K562 (cell line): ENCODE results near the gene AMPD3. TPM values are rescaled to one million over a fixed set of nuclear protein-coding genes. Genes with fewer than 3 reads are reported as not detected.

Experiments used
- ATAC-seq: fragments of 200-7000 bp; cut with Tn5 transposase; 3 replicates; pipeline ENCODE4 v1.9.1; 2020; ENCODE audit warnings: moderate library complexity
- BruUV-seq: library from RNA; stranded (reverse); fragments of 400-500 nt; replicated peaks from 2 replicates; lab custom pipeline; 2021; lab: Mats Ljungman, UMichigan
- CTCF ChIA-PET: fragments of 300-600 bp; formaldehyde crosslinking; extraction: SDS; loops from one replicate; lab custom pipeline; 2021; ENCODE audit warnings: low intra/inter-chr PET ratio; lab: Yijun Ruan, JAX
- POLR2A ChIA-PET: fragments of 300-600, 350-650 bp; sonication (Branson Sonifier 250); formaldehyde crosslinking; extraction: SDS; loops from one replicate; lab custom pipeline; 2021; ENCODE audit warnings: antibody characterized with exemption, inconsistent platforms; lab: Yijun Ruan, JAX
- DNase-seq, 4 experiments: peaks; one replicate each; pipeline versions ENCODE4 v3.0.0 to v3.0.0-alpha.2; 2011 to 2018; ENCODE audit warnings: low spot score in 3 of 4, mixed read lengths in 3 of 4; ENCODE audit errors: extremely low read depth in 1 of 4
- FAIRE-seq: peaks from 2 replicates; lab custom pipeline; 2011; peaks lifted over from hg19 to GRCh38; lab: Jason Lieb, UNC
- H2AFZ ChIP-seq: 2 replicates; pipeline ENCODE4 v1.6.0; 2011; ENCODE audit warnings: low read depth, low read length, control low read depth, inconsistent platforms
- H3K27ac ChIP-seq: fragments of 200-600 bp; 3 replicates; pipeline ENCODE4 v1.8.0; 2011; ENCODE audit warnings: low read depth, mild to moderate bottlenecking, control low read depth, inconsistent platforms, low read length, moderate library complexity, mixed read lengths; ENCODE audit errors: extremely low read depth
- H3K27me3 ChIP-seq, 2 experiments: fragments of 300-600 bp in 1 of 2; 2 replicates in 1 of 2; 3 replicates in 1 of 2; pipeline versions ENCODE4 v1.6.0 to v1.8.0; 2011; ENCODE audit warnings: inconsistent platforms in 2 of 2, low read length in 2 of 2, mild to moderate bottlenecking in 1 of 2, mixed read lengths in 1 of 2, moderate library complexity in 1 of 2; ENCODE audit not compliant: control insufficient read depth in 2 of 2, insufficient read depth in 2 of 2
- H3K36me3 ChIP-seq: fragments of 300-600 bp; 3 replicates; pipeline ENCODE4 v1.8.0; 2011; ENCODE audit warnings: mild to moderate bottlenecking, low read length, inconsistent platforms; ENCODE audit not compliant: control insufficient read depth, insufficient read depth
- H3K4me1 ChIP-seq, 2 experiments: fragments of 200-600 bp in 1 of 2; replicated peaks in 1 of 2; 2 replicates in 1 of 2; 3 replicates in 1 of 2; pipeline versions ENCODE4 v1.5.1 to v1.8.0; 2011; ENCODE audit warnings: inconsistent platforms in 2 of 2, low read length in 2 of 2, mild to moderate bottlenecking in 1 of 2, mixed read lengths in 1 of 2, moderate library complexity in 1 of 2; ENCODE audit not compliant: control insufficient read depth in 2 of 2, insufficient read depth in 2 of 2
- H3K4me2 ChIP-seq: 2 replicates; pipeline ENCODE4 v1.6.1; 2011; ENCODE audit warnings: low read length, control low read depth, inconsistent platforms, mixed read lengths; ENCODE audit not compliant: insufficient read depth
- H3K4me3 ChIP-seq: fragments of 200-600 bp; sonication (generic), shearing (Covaris generic); 2 replicates; pipeline ENCODE4 v1.5.1; 2016; ENCODE audit warnings: control low read depth, inconsistent platforms
- H3K79me2 ChIP-seq: fragments of 200-600 bp; 3 replicates; pipeline ENCODE4 v1.8.0; 2011; ENCODE audit warnings: low read length, inconsistent platforms; ENCODE audit not compliant: control insufficient read depth, insufficient read depth
- H3K9ac ChIP-seq, 2 experiments: 2 replicates each; pipeline versions ENCODE4 v1.6.0 to v1.6.1; 2011; ENCODE audit warnings: low read depth in 2 of 2, low read length in 2 of 2, control low read depth in 1 of 2, inconsistent platforms in 1 of 2, mild to moderate bottlenecking in 1 of 2, mixed read lengths in 1 of 2; ENCODE audit not compliant: insufficient read depth in 1 of 2
- H3K9me1 ChIP-seq: one replicate; pipeline ENCODE4 v1.6.0; 2011; ENCODE audit warnings: inconsistent platforms, mild to moderate bottlenecking, low read length, moderate library complexity; ENCODE audit not compliant: control insufficient read depth, insufficient read depth
- H3K9me3 ChIP-seq: replicated peaks from 2 replicates; pipeline ENCODE4 v1.5.1; 2011; ENCODE audit warnings: low read depth, low read length, inconsistent platforms; ENCODE audit not compliant: control insufficient read depth, insufficient read depth
- H4K20me1 ChIP-seq: replicated peaks from 2 replicates; pipeline ENCODE4 v1.6.1; 2011; ENCODE audit warnings: low read length, inconsistent platforms, mixed read lengths; ENCODE audit not compliant: control insufficient read depth, insufficient read depth
- BRD9 ChIP-seq: fragments of 450-650 bp; IDR thresholded peaks from 2 replicates; pipeline ENCODE4 v1.6.1; 2018; ENCODE audit warnings: low read depth; ENCODE audit not compliant: partially characterized antibody
- CHD2 ChIP-seq: IDR thresholded peaks from 2 replicates; pipeline ENCODE4 v1.6.1; 2011; ENCODE audit warnings: low read depth, low read length
- GATA2 ChIP-seq: sonication (generic); formaldehyde crosslinking; IDR thresholded peaks from 2 replicates; pipeline ENCODE4 v1.4.0; 2020; ENCODE audit warnings: mild to moderate bottlenecking, missing genetic modification reagents
- GATAD2B ChIP-seq: fragments of 450-650 bp; IDR thresholded peaks from 2 replicates; pipeline ENCODE4 v1.6.1; 2017; ENCODE audit warnings: mild to moderate bottlenecking, borderline replicate concordance
- HDGF ChIP-seq: fragments of 450-650 bp; IDR thresholded peaks from 2 replicates; pipeline ENCODE4 v1.6.1; 2016
- JUND ChIP-seq, 2 experiments: IDR thresholded peaks; 2 replicates in 1 of 2; 3 replicates in 1 of 2; pipeline ENCODE4 v1.6.1; 2011; ENCODE audit warnings: borderline replicate concordance in 2 of 2, low read depth in 2 of 2, low read length in 2 of 2, improper control_type of control experiment in 1 of 2, missing biosample characterization in 1 of 2, missing genetic modification characterization in 1 of 2, missing genetic modification reagents in 1 of 2
- KAT2B ChIP-seq: IDR thresholded peaks from one replicate; pipeline ENCODE4 v1.6.1; 2012; ENCODE audit warnings: low read depth, mild to moderate bottlenecking, control low read depth, inconsistent platforms, low read length, moderate library complexity
- KDM5B ChIP-seq: fragments of 200-600 bp; sonication (generic); IDR thresholded peaks from 2 replicates; pipeline ENCODE4 v1.6.1; 2012; ENCODE audit warnings: low read depth, mild to moderate bottlenecking, moderate library complexity, low read length, control low read depth, inconsistent platforms; ENCODE audit not compliant: insufficient replicate concordance
- NR2F6 ChIP-seq: fragments of 450-650 bp; formaldehyde crosslinking; IDR thresholded peaks from 2 replicates; pipeline ENCODE4 v1.4.0; 2020; ENCODE audit warnings: mild to moderate bottlenecking
- PKNOX1 ChIP-seq: fragments of 450-650 bp; IDR thresholded peaks from 2 replicates; pipeline ENCODE4 v1.6.1; 2016
- PTRF ChIP-seq: fragments of 450-650 bp; IDR thresholded peaks from 2 replicates; pipeline ENCODE4 v1.6.1; 2016; ENCODE audit warnings: mild to moderate bottlenecking, missing genetic modification characterization, missing compliant biosample characterization
- SMARCA4 ChIP-seq: fragments of 450-650 bp; IDR thresholded peaks from 2 replicates; pipeline ENCODE4 v1.6.1; 2016
- STAT5A ChIP-seq: IDR thresholded peaks from 2 replicates; pipeline ENCODE4 v1.6.1; 2012; ENCODE audit warnings: low read length, inconsistent platforms, borderline replicate concordance
- STAT6 ChIP-seq: sonication (generic); formaldehyde crosslinking; IDR thresholded peaks from 2 replicates; pipeline ENCODE4 v1.8.1; 2023; ENCODE audit warnings: mild to moderate bottlenecking, missing genetic modification reagents
- TEAD2 ChIP-seq: fragments of 450-650 bp; IDR thresholded peaks from 2 replicates; pipeline ENCODE4 v1.6.1; 2016; ENCODE audit warnings: missing genetic modification characterization, control low read depth, missing compliant biosample characterization
- USF1 ChIP-seq: sonication (generic); formaldehyde crosslinking; IDR thresholded peaks from 2 replicates; pipeline ENCODE4 v1.9.0; 2022; ENCODE audit warnings: mild to moderate bottlenecking, missing genetic modification reagents
- ZNF507 ChIP-seq: conservative IDR thresholded peaks from 2 replicates; pipeline ENCODE4 v1.6.1; 2017; ENCODE audit warnings: missing genetic modification characterization, missing compliant biosample characterization
- WGBS: fragments of 100-300 bp; shearing (Covaris generic); methylation state at CpG from one replicate; pipeline ENCODE4 v1.1.6; 2016; ENCODE audit warnings: low coverage, mixed read lengths; ENCODE audit not compliant: insufficient coverage; ENCODE audit errors: missing lambda C conversion rate; 5-methylcytosine and 5-hydroxymethylcytosine counted together
- in situ Hi-C: fragments of 300-500 bp; cut with MboI; formaldehyde crosslinking; loops from 4 replicates; pipeline ENCODE4 v1.15.0; 2018; ENCODE audit warnings: inconsistent platforms, mixed read lengths
- intact Hi-C: fragments of 100-400 bp; cut with micrococcal nuclease; formaldehyde crosslinking; loops from 2 replicates; pipeline ENCODE4 v1.14.2; 2022
- polyA plus RNA-seq, 8 experiments: library from polyadenylated mRNA; depleted of rRNA in 4 of 8; stranded (reverse) in 5 of 8; unstranded in 3 of 8; fragments of >200 nt; fragmentation: Nextera tagmentation in 2 of 8; fragmentation: Illumina TruSeq in 1 of 8; extraction: Ambion mirVana in 2 of 8; extraction: Trizol in 1 of 8; gene quantifications; 2 replicates each; pipeline versions ENCODE4 v1.2.1 to v1.2.3, GENCODE V29; 2011 to 2014; ENCODE audit warnings: inconsistent platforms in 1 of 8, missing spikeins in 1 of 8
- total RNA-seq, 7 experiments: library from RNA; depleted of rRNA in 6 of 7; stranded (reverse); fragments of >200 nt in 6 of 7; fragmentation: Illumina TruSeq in 2 of 7; extraction: Trizol in 2 of 7; gene quantifications; 2 replicates each; pipeline versions ENCODE4 v1.2.1 to v1.2.3, GENCODE V29; 2011 to 2021; ENCODE audit warnings: low replicate concordance in 1 of 7

The AMPD3 gene
- total and polyA plus RNA-seq, 9 of the 15 experiments (the other 6 are each of a cell fraction or from before 2014, with no cell fraction given), result 4.4 to 23.6 (median 11.2) TPM

- BruUV-seq, result no TSS peak
- intact Hi-C loops, result loop anchor here (5.0 kb wide), 4 partner anchors 36 to 196 kb away; no protein-coding TSS in a partner anchor
- peak overlapping the region; percentile 89 for H3K27ac ChIP-seq
- peak overlapping the region; percentile 75 to 91 for H3K9ac ChIP-seq
- H4K20me1 ChIP-seq, result no peaks in the 10 kb centered on the region
- in situ Hi-C loops, result no loop called here
- ChIA-PET CTCF (no interaction called here), POLR2A (interaction anchor here (0.8 to 2.1 kb wide), 8 partner anchors 11 to 285 kb away, joined by 3 to 9 read pairs (median 4); partner anchors contain the start of gene RNF141)
- WGBS, result 0% methylated on average over 3 of the region's 3 CpGs
- H3K79me2 ChIP-seq, result peaks cover 54% of the 10 kb centered on the region
- DNase-seq (peak; percentile 35 to 78 (median 46)), ATAC-seq (peak; percentile 45), FAIRE-seq (peak; percentile 40)
- peak overlapping the region; percentile 90 for H3K4me2 ChIP-seq
- H3K27me3 ChIP-seq, result no peaks in the 10 kb centered on the region
- no peaks in the 10 kb centered on the region for H3K9me1 ChIP-seq
- peaks cover 32 to 38% of the 10 kb centered on the region in 2 experiments for H3K4me1 ChIP-seq
- peak overlapping the region; percentile 49 for H3K4me3 ChIP-seq
- no peaks in the 10 kb centered on the region for H3K9me3 ChIP-seq
- H3K36me3 ChIP-seq, result peaks cover 7% of the 10 kb centered on the region; the same call in 2 of the 3 replicates
- H2AFZ ChIP-seq, result peak overlapping the region; percentile 94; the same call in 1 of the 2 replicates
- TF ChIP-seq KDM5B (no peak), GATA2 (CRISPR knock-in tag) (peak; percentile 54; the same call in 1 of the 2 replicates), PKNOX1 (no peak), STAT5A (peak; percentile 59; the same call in 1 of the 2 replicates), BRD9 (no peak), STAT6 (no peak), PTRF (tag) (no peak), CHD2 (no peak), GATAD2B (no peak), USF1 (CRISPR knock-in tag) (no peak), ZNF507 (tag) (no peak), KAT2B (no peak), SMARCA4 (no peak), JUND (IDR thresholded peaks at IDR 0.05; ENCODE audit: borderline replicate concordance, low read depth, low read length) (0 out of 2 replicates have a peak, but pooled peaks have one; percentile 4), JUND (tag; IDR thresholded peaks at IDR 0.05; ENCODE audit: borderline replicate concordance, low read depth, low read length) (no peak), NR2F6 (CRISPR knock-in tag) (no peak), HDGF (no peak), TEAD2 (tag) (no peak)
These were observed 1.5 kb downstream of the AMPD3 start for GRCh38 chr11:10456519-10456918.
